Pancreas (tissue), 10 donors: Measurements from ENCODE around the gene UBN1. TPM values are rescaled to one million over a fixed set of nuclear protein-coding genes. Genes with fewer than 3 reads are reported as not detected.

Experiments
- ATAC-seq, 4 donors: fragments of 200-7000 bp; cut with Tn5 transposase; one replicate each; pipeline versions ENCODE4 v1.8.0 to v1.9.1; 2020; ENCODE audit warnings: mild to moderate bottlenecking in 4 of 4, moderate library complexity in 4 of 4
- DNase-seq, 6 donors: peaks; one replicate each; pipeline ENCODE4 v3.0.0-alpha.2; 2020
- FAIRE-seq: peaks from 2 replicates; lab custom pipeline; 2012; peaks lifted over from hg19 to GRCh38; lab: Jason Lieb, UNC
- H3K27ac ChIP-seq, 4 donors: fragments of 200-600 bp; sonication (generic); 1 replicate in 3 of 4; 2 replicates in 1 of 4; pipeline versions ENCODE4 v1.5.0 to v1.8.0; 2020
- H3K27me3 ChIP-seq, 4 donors: fragments of 200-600 bp; one replicate each; pipeline ENCODE4 v1.8.0; 2021
- H3K36me3 ChIP-seq, 3 donors: fragments of 200-600 bp; sonication (generic) in 1 of 3; one replicate each; pipeline versions ENCODE4 v1.5.0 to v1.8.0; 2020 to 2021
- H3K4me1 ChIP-seq, 3 donors: fragments of 200-600 bp; one replicate each; pipeline ENCODE4 v1.8.0; 2021
- H3K4me3 ChIP-seq, 4 donors: fragments of 200-600 bp; sonication (generic) in 2 of 4; one replicate each; pipeline versions ENCODE4 v1.5.0 to v1.8.0; 2020 to 2021
- H3K9me3 ChIP-seq, 4 donors: fragments of 200-600 bp; one replicate each; pipeline ENCODE4 v1.8.0; 2021
- CTCF ChIP-seq, 4 donors: fragments of 200-600 bp; sonication (generic) in 3 of 4; IDR thresholded peaks; one replicate each; pipeline versions ENCODE4 v1.5.0 to v1.8.0; 2021; ENCODE audit warnings: antibody characterized with exemption in 4 of 4
- WGBS, 2 donors: extraction: QIAGEN DNeasy Blood & Tissue Kit; methylation state at CpG; one replicate each; pipeline ENCODE4 v1.1.7; 2013; 5-methylcytosine and 5-hydroxymethylcytosine counted together
- intact Hi-C, 3 donors: fragments of 100-400 bp; cut with DNase I; formaldehyde crosslinking; loops; one replicate each; pipeline versions ENCODE4 v1.11.1 to v1.14.2; 2022
- polyA plus RNA-seq, 2 donors: library from polyadenylated mRNA; stranded (reverse); fragments of 200-250 nt; gene quantifications; one replicate each; pipeline ENCODE4 v1.2.3, GENCODE V29; 2013
- total RNA-seq, 6 donors: library from RNA; stranded (reverse); fragmentation: NEBNext Ultra II Directional in 4 of 6; extraction: Animal tissue kit (Norgen Biotek cat#: 25700) in 4 of 6; gene quantifications; one replicate each; pipeline versions ENCODE4 v1.2.1 to v1.2.4, GENCODE V29; 2021 to 2023
- donor health status: healthy with polysubstance abuse.
- donor health status: DM: no; HTN: no; CAD: no; lungs with moderate emphysema.
- donor health status: DM: no; HTN: no; CAD: no.
- donor health status: control.
- donor health status: control.
- donor health status: Bipolar disorder and iron deficiency.
- donor health status: DM: yes; HTN: yes; CAD: no.
- donor health status: DM: no; HTN: no; CAD: no.
- donor health status: DM: no; HTN: no; CAD: no.
- donor health status: DM: yes; HTN: yes; CAD: no.

Gene UBN1
- total and polyA plus RNA-seq, 8 donors, result 8.0 to 17.3 (median 10.9) TPM

GRCh38 chr16:4877380-4877685, 30.1 kb downstream of the UBN1 start:
- H3K4me3 ChIP-seq, result no peak overlapping the region
- H3K9me3 ChIP-seq, result no peaks in the 10 kb centered on the region
- H3K27ac ChIP-seq, result no peak overlapping the region
- peaks cover 0 to 7% (median 0%) of the 10 kb centered on the region in 3 donors for H3K4me1 ChIP-seq
- 92 to 95% methylated on average over 14 of the region's 14 CpGs for whole genome bisulfite sequencing, 2 donors
- no peak for FAIRE-seq
- TF ChIP-seq CTCF (IDR thresholded peaks at IDR 0.05), result no peak
- ATAC-seq, result no peak
- H3K36me3 ChIP-seq, result peaks cover 5 to 82% (median 39%) of the 10 kb centered on the region in 3 donors
- DNase-seq, result peak in 1 of 6 donors; percentile 21
- H3K27me3 ChIP-seq, result no peaks in the 10 kb centered on the region
- intact Hi-C loops, result no loop called here

- Histone ChIP-seq H3K27ac (no peak overlapping the region), H3K9me3 (no peaks in the 10 kb centered on the region), H3K4me3 (no peak overlapping the region), H3K4me1 (peaks cover 0 to 9% (median 0%) of the 10 kb centered on the region in 3 donors), H3K36me3 (peaks cover 9 to 80% (median 46%) of the 10 kb centered on the region in 3 donors), H3K27me3 (no peaks in the 10 kb centered on the region)
- intact Hi-C loops, result no loop called here
- DNase-seq, result no peak
- 67 to 71% methylated on average over 4 of the region's 4 CpGs for WGBS, 2 donors
- ATAC-seq, result no peak
- no peak for TF ChIP-seq CTCF (IDR thresholded peaks at IDR 0.05)
- no peak for FAIRE-seq
These were observed 31.8 kb downstream of the UBN1 start for GRCh38 chr16:4879049-4879448.

- peaks cover 0 to 9% (median 0%) of the 10 kb centered on the region in 3 donors for H3K4me1 ChIP-seq
- no peak overlapping the region for H3K27ac ChIP-seq
- intact Hi-C loops, result no loop called here
- H3K36me3 ChIP-seq, result peaks cover 9 to 80% (median 47%) of the 10 kb centered on the region in 3 donors
- H3K4me3 ChIP-seq, result no peak overlapping the region
- ATAC-seq (no peak), DNase-seq (peak in 2 of 6 donors; percentile 50 to 54), FAIRE-seq (no peak)
- no peaks in the 10 kb centered on the region for H3K27me3 ChIP-seq
- no peaks in the 10 kb centered on the region for H3K9me3 ChIP-seq
- TF ChIP-seq CTCF (IDR thresholded peaks at IDR 0.05), result no peak
- 93% methylated on average over 17 of the region's 17 CpGs for WGBS, 2 donors
These were observed 32.8 kb downstream of the UBN1 start for GRCh38 chr16:4880006-4880580.

GRCh38 chr16:4882000-4882632, 34.8 kb downstream of the UBN1 start:
- Histone ChIP-seq H3K4me1 (peaks cover 0 to 9% (median 0%) of the 10 kb centered on the region in 3 donors), H3K4me3 (no peak overlapping the region), H3K9me3 (no peaks in the 10 kb centered on the region), H3K27ac (no peak overlapping the region), H3K36me3 (peaks cover 3 to 82% (median 37%) of the 10 kb centered on the region in 3 donors), H3K27me3 (no peaks in the 10 kb centered on the region)
- no peak for TF ChIP-seq CTCF (IDR thresholded peaks at IDR 0.05)
- DNase-seq (peak in 1 of 6 donors; percentile 23), FAIRE-seq (no peak), ATAC-seq (peak in 3 of 4 donors; percentile 18 to 38 (median 31))
- intact Hi-C loops, result no loop called here
- 70% methylated on average over 14 of the region's 14 CpGs for WGBS, 2 donors
